HFFc6 (cell line): ENCODE results near the gene ZSWIM3. TPM values are rescaled to one million over a fixed set of nuclear protein-coding genes. Genes with fewer than 3 reads are reported as not detected.
"Not testable (repeated sequence)": the region's sequence is repeated elsewhere in the genome, so short reads cannot be mapped to it uniquely, and the experiment has no call there.

Experiments used
- DNase-seq: peaks from one replicate; pipeline ENCODE4 v3.0.0-alpha.2; 2018
- H3K27ac Mint-ChIP-seq: 2 replicates; pipeline ENCODE4 v1.8.0; 2020; ENCODE audit warnings: mild to moderate bottlenecking, mixed read lengths
- H3K27me3 Mint-ChIP-seq: 2 replicates; pipeline ENCODE4 v1.8.0; 2021; ENCODE audit warnings: mild to moderate bottlenecking, moderate library complexity, mixed read lengths; ENCODE audit not compliant: insufficient read depth
- H3K36me3 Mint-ChIP-seq: 2 replicates; pipeline ENCODE4 v1.8.0; 2021; ENCODE audit warnings: low read depth, mixed read lengths
- H3K4me1 Mint-ChIP-seq: 2 replicates; pipeline ENCODE4 v1.8.0; 2020; ENCODE audit warnings: low read depth, mixed read lengths
- H3K4me3 Mint-ChIP-seq: 2 replicates; pipeline ENCODE4 v1.8.0; 2020; ENCODE audit warnings: mild to moderate bottlenecking, moderate library complexity, mixed read lengths
- H3K9me3 Mint-ChIP-seq: 2 replicates; pipeline ENCODE4 v1.8.0; 2020; ENCODE audit warnings: mild to moderate bottlenecking, mixed read lengths
- CTCF ChIP-seq: fragments of 200-600 bp; sonication (generic); IDR thresholded peaks from 2 replicates; pipeline ENCODE4 v1.5.0; 2021; ENCODE audit warnings: antibody characterized with exemption, mild to moderate bottlenecking
- total RNA-seq, 6 experiments: library from RNA; stranded (reverse); fragmentation: NEBNext Ultra II Directional; extraction: Animal tissue kit (Norgen Biotek cat#: 25700); gene quantifications; 2 replicates in 1 of 6; 3 replicates in 5 of 6; pipeline ENCODE4 v1.2.3, GENCODE V29; 2021

The ZSWIM3 gene
- total RNA-seq, 6 experiments from 2014 or later = 2.3 to 4.0 (median 2.7) TPM

DNA sequence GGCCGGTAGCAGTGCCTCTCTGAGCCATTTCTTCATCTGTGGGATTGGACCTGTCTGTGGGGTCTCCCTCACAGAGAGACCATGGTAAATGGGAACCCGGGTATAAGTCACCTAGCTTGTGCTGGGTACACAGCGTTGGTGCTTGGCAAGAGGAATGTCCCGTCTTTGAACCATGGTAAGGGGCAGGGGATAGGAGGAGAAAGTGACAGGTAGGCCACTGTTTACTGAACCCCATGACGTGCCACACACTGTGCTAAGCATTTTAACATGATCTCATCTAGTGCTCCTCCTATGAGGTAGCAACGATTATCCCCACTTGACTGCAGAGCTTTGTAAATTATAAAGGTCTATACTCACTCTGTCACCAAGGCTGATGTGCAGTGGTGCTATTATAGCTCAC lies 29.7 kb upstream of the ZSWIM3 start:
- Mint-ChIP-seq H3K27ac (no peak overlapping the region), H3K4me3 (no peak overlapping the region), H3K4me1 (peaks cover 32% of the 10 kb centered on the region), H3K9me3 (no peaks in the 10 kb centered on the region), H3K36me3 (no peaks in the 10 kb centered on the region), H3K27me3 (peaks cover 6% of the 10 kb centered on the region)
- TF ChIP-seq CTCF = no peak
- DNase-seq = no peak

DNA sequence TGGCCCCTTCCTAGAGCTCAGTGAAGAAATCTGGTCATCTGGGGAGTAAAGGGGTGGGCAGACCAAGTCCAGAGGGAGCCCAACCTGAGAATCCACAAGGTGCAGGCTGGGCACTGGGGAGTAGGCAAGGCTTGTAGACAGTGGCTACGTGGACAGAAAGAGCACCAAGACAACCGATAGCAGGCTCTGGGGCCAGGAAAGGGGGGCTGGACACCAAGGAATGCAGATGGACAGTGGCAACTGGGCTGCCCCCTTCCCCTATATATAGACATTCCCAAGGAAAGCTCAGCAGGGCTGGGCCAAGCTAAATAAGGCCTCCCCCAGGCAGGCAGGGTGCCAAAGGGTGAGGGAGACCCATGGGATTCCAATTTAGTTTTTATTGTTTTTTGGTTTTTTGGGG lies 28.8 kb upstream of the ZSWIM3 start:
- TF ChIP-seq CTCF = no peak
- no peak overlapping the region for H3K27ac Mint-ChIP-seq
- DNase-seq = no peak
- H3K9me3 Mint-ChIP-seq = no peaks in the 10 kb centered on the region
- peaks cover 33% of the 10 kb centered on the region for H3K4me1 Mint-ChIP-seq
- H3K27me3 Mint-ChIP-seq = peaks cover 6% of the 10 kb centered on the region
- H3K36me3 Mint-ChIP-seq = no peaks in the 10 kb centered on the region
- no peak overlapping the region for H3K4me3 Mint-ChIP-seq

DNA sequence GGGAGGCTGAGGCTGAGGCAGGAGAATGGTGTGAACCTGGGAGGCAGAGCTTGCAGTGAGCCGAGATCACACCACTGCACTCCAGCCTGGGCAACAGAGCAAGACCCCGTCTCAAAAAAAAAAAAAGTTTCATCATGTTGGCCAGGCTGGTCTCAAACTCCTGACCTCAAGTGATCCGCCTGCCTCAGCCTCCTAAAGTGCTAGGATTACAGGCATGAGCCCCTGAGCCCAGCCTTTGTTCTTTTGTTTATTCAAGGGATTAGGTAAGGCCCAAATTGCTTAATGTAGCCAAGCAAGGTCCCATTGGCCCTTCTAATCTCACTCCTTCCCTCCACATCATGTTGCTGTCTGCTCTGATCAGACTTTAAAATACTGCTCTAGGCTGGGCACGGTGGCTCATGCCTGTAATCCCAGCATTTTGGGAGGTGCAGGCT lies 27.7 kb upstream of the ZSWIM3 start:
- not testable (repeated sequence) for H3K9me3 Mint-ChIP-seq, H3K36me3 Mint-ChIP-seq, H3K27me3 Mint-ChIP-seq, H3K27ac Mint-ChIP-seq, DNase-seq, H3K4me3 Mint-ChIP-seq
- peaks cover 27% of the 10 kb centered on the region for H3K4me1 Mint-ChIP-seq

GRCh38 chr20:45832619-45833018 lies 24.8 kb upstream of the ZSWIM3 start:
- Mint-ChIP-seq H3K9me3 (no peaks in the 10 kb centered on the region), H3K27ac (peak overlapping the region; percentile 96), H3K4me3 (peak overlapping the region; percentile 91), H3K27me3 (peaks cover 3% of the 10 kb centered on the region), H3K4me1 (peaks cover 42% of the 10 kb centered on the region), H3K36me3 (peaks cover 13% of the 10 kb centered on the region; the same call in 1 of the 2 replicates)
- no peak for DNase-seq
- TF ChIP-seq CTCF = no peak

- H3K4me3 Mint-ChIP-seq = peak within 1 kb of the TSS; percentile 91
- peaks cover 42% of the 10 kb centered on the region for H3K4me1 Mint-ChIP-seq
- no peaks in the 10 kb centered on the region for H3K9me3 Mint-ChIP-seq
- peaks cover 3% of the 10 kb centered on the region for H3K27me3 Mint-ChIP-seq
- H3K27ac Mint-ChIP-seq = peak within 1 kb of the TSS; percentile 96
- H3K36me3 Mint-ChIP-seq = peaks cover 13% of the 10 kb centered on the region; the same call in 1 of the 2 replicates
- DNase-seq = peak; percentile 90
- TF ChIP-seq CTCF = no peak
These were observed 24.2 kb upstream of the ZSWIM3 start, which contains the start of gene SNX21 for GRCh38 chr20:45833030-45833882. TSS of gene SNX21 (plus strand) at chr20:45833799. CDS start at chr20:45833920, 121 bp downstream.
